Measurements from ENCODE around the gene ZNF552.
"Not testable (repeated sequence)": the region's sequence is repeated elsewhere in the genome, so short reads cannot be mapped to it uniquely, and the experiment has no call there.

The ZNF552 gene

DNA sequence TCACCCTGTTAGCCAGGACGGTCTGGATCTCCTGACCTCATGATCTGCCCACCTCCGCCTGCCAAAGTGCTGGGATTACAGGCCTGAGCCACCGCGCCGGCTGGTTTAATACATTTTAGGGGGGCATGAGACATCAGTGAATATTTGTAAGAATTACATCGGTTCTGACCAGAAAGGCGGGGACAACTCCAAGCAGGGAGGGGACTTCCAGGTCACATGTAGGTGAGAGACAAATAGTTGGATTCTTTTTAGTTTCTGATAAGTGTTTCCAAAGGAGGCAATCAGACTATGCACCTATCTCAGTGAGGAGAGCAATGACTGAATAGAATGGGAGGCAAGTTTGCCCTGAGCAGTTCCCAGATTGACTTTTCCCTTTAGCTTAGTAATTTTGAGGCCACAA is 3.7 kb upstream of the ZNF552 start:
- no peak for DNase-seq (ENCODE audit: low spot score)

DNA sequence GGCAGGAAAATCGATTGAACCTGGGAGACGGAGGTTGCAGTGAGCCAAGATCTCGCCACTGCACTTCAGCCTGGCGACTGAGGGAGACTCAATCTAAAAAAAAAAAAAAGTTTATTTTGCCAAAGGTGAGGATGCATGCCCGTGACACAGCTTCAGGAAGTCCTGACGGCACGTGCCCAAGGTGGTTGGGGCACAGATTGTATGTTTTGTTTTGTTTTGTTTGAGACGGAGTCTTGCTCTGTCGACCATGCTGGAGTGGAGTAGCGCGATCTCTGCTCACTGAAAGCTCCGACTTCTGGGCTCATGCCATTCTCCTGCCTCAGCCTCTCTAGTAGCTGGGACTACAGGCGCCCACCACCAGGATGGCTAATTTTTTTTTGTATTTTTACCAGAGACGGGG is 3.3 kb upstream of the ZNF552 start:
- DNase-seq (ENCODE audit: low spot score) = no peak

DNA sequence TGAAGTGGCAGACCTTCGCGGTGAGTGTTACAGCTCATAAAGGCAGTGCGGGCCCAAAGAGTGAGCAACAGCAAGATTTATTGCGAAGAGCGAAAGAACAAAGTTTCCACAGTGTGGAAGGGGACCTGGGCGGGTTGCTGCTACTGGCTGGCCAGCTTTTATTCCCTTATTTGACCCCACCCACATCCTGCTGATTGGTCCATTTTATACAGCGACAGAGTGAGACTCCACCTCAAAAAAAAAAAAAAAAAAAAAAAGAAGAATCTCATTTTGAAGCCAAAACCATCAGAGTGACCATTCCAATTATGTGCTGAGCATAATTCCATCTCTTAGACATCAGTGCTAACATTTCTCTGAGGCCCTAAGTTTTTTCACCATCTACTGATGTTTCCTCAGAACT is 1.9 kb upstream of the ZNF552 start:
- DNase-seq (ENCODE audit: low spot score) = no peak

DNA sequence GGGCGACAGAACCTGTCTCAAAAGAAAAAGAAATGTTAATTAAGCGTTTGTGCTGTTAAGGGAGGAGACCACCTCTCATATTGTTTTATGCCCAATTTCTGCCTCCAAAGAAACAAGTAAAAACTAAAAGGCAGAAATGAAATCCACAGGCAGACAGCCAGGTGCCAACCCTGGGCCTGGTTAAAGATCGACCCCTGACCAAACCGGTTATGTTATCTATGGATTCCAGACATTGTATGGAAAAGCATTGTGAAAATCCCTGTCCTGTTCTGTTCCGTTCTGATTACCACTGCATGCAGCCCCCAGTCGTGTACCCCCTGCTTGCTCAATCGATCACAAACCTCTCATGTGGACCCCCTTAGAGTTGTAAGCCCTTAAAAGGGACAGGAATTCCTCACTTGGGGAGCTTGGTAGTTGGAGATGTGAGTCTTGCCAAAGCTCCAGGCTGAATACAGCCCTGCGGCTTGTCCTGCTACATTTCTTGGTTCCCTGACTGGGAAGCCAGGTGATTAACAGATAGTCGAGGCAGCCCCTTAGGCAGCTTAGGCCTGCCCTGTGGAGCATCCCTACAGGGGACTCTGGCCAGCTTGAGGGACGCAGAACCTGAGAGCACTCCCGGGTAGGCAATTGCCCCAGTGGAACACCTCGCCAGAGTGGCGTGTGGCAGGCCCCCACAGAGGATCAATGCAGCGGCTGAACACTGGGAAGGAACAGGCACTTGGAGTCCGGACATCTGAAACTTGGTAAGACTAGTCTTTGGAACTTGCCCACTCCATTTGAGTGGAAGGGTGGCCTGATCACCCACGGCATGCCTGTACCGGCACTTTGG is 748 bp upstream of the ZNF552 start:
- DNase-seq (ENCODE audit: low spot score) = no peak

DNA sequence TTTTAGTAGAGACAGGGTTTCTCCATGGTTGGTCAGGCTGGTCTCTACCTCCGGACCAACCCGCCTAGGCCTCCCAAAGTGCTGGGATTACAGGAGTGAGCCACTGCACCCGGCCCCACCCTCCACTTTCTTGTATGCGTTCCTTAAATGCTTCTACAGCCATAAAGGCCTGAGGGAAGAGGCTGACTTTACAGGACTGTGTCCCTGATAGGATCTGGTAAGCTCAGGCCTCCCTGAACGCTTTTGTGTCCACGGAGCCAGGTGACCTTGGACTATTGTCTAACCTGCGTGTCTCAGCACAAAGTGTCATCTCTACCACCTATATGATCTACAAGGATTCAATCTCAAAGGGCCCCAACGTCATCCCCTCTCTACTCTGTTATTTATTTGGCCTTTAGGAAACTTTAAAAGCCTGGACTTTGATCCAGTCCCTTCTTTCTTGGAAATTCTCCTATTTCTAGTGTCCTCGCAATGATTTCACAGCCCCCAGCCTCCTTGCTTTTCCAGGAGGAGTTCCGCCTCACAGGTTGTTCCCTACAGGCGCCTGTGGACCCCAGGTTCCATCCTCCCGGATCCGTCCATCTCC is 701 bp downstream of the ZNF552 start:
- DNase-seq (ENCODE audit: low spot score) = no peak

DNA sequence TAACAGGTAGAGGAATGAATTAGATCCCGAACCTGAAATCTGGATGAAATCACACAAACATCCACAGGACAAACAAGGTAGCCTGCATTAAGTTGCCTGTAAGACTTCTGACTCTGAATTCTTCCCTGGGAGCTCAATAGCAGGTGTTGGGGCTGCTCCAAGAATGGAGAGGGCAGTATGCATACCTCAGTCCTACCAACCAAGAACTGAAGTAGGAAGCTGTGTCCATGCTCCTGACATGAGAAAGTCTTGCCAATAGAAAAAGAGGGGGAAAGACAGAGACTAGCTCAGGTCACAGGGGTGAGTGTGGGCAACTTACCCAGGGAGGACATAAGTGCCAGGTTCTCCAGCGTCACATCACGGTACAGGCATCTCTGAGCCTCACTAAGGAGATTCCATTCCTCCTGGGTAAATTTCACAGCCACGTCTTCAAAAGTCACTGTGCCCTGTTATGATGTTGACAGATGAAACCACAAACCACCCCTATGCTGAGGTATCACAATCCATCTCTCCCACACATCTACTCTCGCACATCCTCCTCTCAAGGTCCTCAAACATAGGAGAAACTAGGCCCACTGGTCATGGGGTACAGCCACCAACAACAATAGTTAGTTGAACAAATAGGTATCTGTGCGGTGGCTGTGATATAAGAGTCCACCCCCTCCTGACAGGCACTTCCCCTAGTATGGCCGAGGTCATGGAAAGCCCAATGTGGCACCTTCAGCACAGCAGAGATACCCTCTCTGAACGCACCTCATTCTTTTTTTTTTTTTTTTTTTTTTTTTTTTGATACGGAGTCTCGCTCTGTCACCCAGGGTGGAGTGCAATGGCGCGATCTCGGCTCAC is 1.5 kb downstream of the ZNF552 start:
- DNase-seq (ENCODE audit: low spot score) = not testable (repeated sequence)

DNA sequence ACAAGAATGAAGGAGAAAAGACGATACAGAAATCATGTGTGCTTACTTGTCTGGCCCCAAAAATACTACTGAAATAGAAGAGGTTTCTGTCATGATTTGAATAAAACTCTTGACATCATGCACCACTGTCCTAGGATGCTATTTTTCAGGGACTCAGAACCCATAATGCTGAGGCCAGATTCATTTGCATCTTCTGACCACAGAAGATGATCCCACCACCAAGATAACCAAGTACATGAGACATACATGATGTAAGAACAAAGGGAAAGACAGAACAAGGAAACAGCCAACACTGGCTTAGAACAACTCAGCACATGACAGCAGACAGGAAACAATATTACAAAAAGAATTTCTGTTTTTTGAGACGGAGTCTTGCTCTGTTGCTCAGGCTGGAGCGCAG is 2.5 kb downstream of the ZNF552 start:
- no peak for DNase-seq (ENCODE audit: low spot score)

DNA sequence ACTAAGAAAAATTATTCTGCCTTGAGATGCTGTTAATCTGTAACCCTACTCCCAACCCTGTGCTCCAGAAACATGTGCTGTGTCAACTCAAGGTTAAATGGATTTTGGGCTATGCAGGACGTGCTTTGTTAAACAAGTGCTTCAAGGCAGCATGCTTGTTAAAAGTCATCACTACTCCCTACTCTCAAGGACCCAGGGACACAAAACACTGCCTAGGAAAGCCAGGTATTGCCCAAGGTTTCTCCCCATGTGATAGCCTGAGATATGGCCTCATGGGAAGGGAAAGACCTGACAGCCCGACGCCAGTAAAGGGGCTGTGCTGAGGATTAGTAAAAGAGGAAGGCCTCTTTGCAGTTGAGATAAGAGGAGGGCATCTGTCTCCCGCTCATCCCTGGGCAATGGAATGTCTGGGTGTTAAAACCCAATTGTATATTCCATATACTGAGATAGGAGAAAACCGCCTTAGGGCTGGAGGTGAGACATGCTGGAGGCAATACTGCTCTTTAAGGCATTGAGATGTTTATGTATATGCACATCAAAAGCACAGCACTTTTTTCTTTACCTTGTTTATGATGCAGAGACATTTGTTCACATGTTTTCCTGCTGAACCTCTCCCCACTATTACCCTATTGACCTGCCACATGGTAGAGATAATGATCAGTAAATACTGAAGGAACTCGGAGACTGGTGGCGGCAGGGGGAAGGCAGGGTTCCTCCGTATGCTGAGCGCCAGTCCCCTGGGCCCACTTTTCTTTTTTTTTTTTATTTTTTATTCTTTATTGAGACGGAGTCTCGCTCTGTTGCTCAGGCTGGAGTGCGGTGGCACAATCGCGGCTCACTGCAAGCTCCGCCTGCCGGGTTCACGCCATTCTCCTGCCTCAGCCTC is 4.1 kb downstream of the ZNF552 start:
- not testable (repeated sequence) for DNase-seq (ENCODE audit: low spot score)

DNA sequence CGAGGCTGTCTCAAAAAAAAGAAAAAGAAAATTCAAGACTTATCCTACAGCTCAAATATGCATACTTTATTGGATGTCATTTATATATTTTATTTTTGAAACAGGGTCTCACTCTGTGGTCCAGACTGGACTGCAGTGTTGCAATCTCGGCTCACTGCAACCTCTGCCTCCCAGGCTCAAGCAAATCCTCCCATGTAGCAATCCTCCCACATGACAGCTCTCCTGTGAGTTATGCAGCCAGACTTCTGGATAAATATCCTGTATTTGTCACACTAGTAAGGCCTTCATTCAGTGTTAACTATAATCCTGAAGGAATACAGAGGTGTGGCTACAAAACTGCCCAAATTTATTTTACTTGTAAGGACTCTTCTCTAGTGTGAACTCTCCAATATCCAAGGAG is 7.2 kb downstream of the ZNF552 start:
- DNase-seq (ENCODE audit: low spot score) = no peak

DNA sequence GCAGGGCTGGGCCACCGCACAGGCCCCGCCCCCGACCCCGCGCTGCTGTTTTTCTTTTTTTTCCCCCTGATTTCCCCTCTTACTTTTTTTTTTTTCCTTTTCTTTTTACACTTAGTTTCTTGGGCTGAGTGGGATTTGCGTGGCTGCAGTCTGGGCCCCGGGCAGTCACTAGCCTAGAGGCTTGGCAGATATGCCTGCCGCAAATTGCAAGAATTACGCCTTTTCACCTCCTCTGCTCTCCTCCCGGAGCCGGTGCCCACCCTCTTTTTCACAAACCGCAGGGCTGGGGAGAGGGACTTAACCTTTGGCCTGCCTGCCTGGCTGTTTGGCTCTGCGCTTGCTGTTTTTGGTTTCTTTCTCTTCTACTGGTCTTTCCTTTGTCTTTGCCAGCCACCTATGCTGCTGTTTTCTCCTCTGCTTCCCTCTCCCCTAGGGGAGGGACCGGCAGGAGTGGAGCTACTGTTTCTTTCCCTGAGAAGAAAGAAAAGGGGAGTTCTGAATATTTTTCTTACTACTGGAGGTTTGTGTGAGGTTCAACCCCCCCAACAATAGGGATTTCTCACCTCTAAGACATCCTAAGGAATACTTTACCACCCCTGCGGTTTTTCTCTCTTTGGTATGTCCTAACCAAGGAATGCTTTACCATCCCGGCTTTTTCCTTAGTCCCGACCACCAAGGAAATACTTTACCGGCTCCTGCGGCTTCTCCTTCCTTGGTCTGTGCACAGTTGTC is 11.0 kb downstream of the ZNF552 start:
- DNase-seq (ENCODE audit: low spot score) = no peak

DNA sequence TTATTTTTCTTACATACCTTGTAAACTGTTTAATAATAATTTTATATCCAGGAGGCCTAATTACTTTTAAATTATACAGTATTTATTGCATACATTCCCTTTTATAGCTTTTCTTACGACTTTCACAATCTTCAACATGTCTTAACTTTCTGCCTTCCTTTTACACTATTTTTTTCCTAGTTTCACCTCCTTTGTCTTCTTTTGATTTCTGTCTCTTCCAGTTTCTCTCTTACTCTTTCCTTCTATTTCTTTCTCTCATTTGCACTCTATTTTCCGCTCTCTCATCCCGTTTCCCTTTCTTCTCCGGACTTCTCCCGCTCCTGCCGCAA is 11.5 kb downstream of the ZNF552 start:
- DNase-seq (ENCODE audit: low spot score) = no peak

DNA sequence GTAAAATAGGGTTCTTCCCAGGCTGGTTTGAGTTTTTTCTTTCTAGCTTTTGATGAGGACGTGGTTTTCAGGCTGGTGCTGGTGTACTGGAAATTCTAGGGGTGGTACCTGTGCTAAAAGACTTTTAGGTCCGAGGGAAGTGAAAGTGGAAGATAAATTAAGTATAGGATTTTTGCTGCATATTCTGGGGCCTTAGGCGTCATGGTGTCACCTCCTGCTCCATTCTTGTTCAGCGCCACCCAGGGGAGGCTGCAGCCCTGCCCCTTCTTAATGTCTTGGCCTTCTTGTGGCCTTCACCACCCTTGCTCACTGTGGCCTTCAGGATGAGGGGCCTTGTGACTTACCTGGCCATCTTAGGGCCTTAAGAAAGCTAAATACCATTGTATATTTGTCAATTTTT is 12.4 kb downstream of the ZNF552 start:
- no peak for DNase-seq (ENCODE audit: low spot score)

DNA sequence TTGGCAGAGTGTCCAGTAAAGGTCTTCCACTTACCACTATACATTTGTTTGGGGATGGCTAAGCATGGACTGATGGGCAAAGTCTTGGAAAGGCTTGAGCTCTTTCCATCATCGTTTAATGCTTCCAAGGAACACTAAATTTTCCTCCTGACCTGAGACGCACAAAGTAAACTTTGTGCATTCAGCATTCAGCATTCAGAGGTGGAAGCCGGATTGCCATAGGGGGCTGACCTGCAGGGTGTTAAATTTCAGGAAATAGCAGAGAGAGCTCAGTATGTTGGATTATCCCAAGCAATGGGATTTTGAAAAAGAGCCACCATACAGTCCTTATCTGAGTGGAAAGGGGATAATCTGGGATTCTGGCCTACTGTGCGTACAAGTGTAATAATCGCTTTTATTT is 14.0 kb downstream of the ZNF552 start:
- DNase-seq (ENCODE audit: low spot score) = no peak

DNA sequence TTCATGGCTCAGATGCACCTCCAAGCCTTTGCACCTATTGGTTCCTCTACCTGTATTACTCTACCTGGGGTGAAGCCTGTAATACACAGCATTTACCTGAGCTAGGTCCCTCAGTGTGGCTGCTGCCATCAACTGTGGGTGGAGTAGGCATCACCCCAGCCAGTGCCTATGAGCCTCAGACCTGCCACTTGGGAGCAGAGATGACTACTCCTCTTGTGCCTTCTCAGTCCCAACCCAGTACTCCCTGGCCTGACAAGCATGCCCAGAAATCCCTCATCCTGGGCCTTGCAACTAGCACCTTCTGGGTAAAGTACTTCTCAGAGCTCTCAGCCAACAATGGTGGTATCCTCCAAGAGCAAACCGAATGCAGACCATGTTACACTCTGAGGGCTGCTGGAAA is 18.1 kb downstream of the ZNF552 start:
- not testable (repeated sequence) for DNase-seq (ENCODE audit: low spot score)

DNA sequence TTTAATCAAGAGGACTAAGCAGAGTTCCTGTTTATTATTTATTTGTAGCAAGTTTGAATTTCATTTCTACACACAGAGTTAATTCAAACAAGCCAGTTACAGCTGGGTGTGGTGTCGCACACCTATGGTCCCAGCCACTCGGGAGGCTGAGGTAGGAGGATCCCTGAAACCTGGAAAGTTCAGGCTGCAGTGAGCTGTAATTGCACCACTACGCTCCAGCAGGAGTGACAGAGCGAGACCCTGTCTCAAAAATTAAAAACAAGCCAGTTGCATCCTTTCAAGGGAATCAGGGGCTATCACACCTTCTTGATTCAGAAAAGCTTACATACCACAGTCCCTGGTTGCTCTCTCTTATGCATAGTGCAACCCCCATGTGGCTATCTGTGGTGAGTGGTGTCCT is 25.4 kb downstream of the ZNF552 start:
- no peak for DNase-seq (ENCODE audit: low spot score)

DNA sequence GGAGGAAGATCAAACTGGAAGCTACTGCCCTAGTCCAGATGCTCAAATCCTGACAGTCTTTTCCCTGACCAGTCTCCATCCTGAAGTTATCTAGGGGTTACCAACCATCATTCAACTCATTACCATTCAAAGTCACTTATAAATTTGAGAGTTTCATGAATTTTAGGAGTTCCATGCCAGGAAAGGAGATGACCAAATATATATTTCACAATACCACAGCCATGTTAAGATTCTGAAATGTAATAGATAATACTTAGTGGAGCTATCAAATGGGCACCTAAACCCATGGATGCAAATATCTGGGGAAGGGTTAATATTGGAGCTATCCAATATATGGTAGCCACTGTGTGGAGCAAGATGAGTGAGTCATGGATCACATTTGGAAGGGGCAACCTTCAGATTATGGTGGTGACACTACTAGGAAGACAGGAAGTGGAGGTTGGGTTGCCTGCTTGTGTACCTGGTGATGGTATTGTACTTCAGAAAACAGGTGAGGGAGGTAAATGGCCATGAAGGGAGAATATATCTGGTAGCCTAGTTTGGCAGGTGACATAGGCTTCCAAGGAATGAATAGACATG is 26.5 kb downstream of the ZNF552 start:
- no peak for DNase-seq (ENCODE audit: low spot score)

DNA sequence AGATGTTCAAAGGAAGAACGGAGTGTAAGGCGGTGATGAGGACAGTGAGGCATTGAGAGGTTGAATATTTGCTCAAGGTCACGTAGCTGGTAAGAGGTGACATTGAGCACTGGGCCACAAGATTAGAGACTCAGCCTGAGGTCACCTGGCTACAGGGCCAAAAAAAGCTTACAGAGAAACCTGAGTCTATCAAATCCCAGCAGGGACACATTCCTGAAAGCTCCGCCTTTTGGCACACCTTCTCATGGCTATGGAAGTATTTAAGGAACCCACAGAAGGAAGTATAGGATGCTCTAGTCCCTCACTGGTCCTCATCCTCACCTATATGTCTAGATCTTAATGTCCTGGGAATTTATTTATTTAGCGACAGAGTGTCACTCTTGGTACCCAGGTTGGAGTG is 27.8 kb downstream of the ZNF552 start:
- no peak for DNase-seq (ENCODE audit: low spot score)

DNA sequence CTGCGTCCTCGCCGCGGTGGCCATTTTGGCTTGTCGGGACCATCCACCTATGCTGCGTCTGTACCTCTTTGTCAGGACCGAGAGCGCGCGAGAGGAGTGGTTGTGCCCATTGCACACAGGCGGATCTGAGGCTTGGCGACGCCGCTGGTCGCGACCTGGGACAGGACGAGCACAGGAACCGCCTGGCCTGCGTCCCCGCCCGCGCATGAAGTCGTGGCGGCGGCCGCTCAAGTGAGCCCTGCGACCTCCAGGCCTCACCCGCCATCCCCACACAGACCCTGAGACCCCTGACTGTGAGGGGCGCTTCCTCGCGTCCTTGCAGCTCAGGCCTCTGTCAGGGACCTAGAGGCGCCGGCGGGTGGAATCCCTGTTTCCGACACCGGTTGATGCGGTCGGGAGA is 28.4 kb downstream of the ZNF552 start:
- DNase-seq (ENCODE audit: low spot score) = no peak

DNA sequence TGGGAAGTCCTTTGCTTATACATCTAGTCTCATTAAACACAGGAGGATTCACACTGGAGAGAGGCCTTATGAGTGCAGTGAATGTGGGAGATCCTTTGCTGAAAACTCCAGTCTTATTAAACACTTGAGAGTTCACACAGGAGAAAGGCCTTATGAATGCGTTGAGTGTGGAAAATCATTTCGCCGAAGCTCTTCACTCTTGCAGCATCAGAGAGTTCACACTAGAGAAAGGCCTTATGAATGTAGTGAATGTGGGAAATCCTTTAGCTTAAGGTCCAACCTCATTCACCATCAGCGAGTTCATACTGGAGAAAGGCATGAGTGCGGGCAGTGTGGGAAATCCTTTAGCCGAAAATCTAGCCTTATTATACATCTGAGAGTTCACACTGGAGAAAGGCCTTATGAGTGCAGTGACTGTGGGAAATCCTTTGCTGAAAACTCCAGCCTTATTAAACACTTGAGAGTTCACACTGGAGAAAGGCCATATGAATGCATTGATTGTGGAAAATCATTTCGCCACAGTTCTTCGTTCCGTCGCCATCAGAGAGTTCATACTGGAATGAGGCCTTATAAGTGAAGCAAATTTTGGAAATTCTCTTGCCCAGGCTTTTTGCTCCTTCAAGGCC is 35.4 kb downstream of the ZNF552 start:
- DNase-seq (ENCODE audit: low spot score) = no peak

DNA sequence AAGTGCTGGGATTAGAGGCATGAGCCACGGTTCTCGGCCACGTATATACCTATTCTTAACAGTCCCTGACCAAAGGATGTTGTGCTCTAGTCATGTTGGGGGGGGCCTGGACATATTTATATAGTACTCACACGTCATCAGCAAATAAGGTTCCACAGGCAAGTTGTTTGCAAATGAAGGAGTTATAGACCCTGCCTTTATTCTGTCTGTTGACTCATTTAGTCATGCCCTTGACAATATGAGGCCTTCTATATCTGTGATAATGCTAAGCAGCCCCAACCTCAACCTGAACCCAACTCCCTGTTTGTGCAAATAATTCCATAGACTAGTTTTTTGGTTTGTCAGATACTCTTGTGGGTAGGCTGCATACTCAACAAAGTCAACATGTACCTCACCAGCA is 36.4 kb downstream of the ZNF552 start:
- no peak for DNase-seq (ENCODE audit: low spot score)
